Measurements from ENCODE around the gene CEMIP. TPM values are rescaled to one million over a fixed set of nuclear protein-coding genes. Genes with fewer than 3 reads are reported as not detected.
A peak's percentile ranks its signal among the peaks of the same experiment; 100 is the strongest.

CEMIP gene
- total and polyA plus RNA-seq, 2 of the 4 experiments (the other 2 are of a cell fraction) = 63.8 to 78.0 TPM

- Histone ChIP-seq H3K27ac (ENCODE audit: insufficient read depth, low read length) (no peak overlapping the region), H3K4ac (ENCODE audit: low read depth, low read length) (no peak overlapping the region), H3K18ac (ENCODE audit: low read depth, low read length) (no peak overlapping the region), H3K4me1 (ENCODE audit: control insufficient read depth, insufficient read depth, low read length) (peaks cover 12% of the 10 kb centered on the region), H2BK20ac (ENCODE audit: low read depth, low read length) (no peak overlapping the region), H3K23ac (ENCODE audit: low read depth, low read length) (0 out of 2 replicates have a peak overlapping the region, but pooled peaks have one; percentile 2), H2AK9ac (replicated peaks; ENCODE audit: low read depth, low read length, poor library complexity) (no peak overlapping the region), H3K9ac (ENCODE audit: low read depth, low read length) (no peak overlapping the region), H3K27me3 (ENCODE audit: control insufficient read depth, insufficient read depth, low read length) (no peaks in the 10 kb centered on the region), H3K79me1 (ENCODE audit: low read depth in 1 of 2, low read length in 2 of 2) (peaks cover 56 to 80% of the 10 kb centered on the region in 2 experiments), H3K36me3 (ENCODE audit: control insufficient read depth, insufficient read depth, low read length) (peaks cover 17% of the 10 kb centered on the region), H3K14ac (replicated peaks; ENCODE audit: low read depth, low read length) (0 out of 2 replicates have a peak overlapping the region, but pooled peaks have one; percentile 16), H2AFZ (replicated peaks; ENCODE audit: low read length, poor library complexity) (no peak overlapping the region), H3K56ac (ENCODE audit: extremely low read depth, insufficient read depth, low read length) (no peak overlapping the region), H2BK15ac (ENCODE audit: low read depth, low read length) (no peak overlapping the region), H4K91ac (ENCODE audit: insufficient read depth, low read depth, low read length) (no peak overlapping the region), H2BK120ac (ENCODE audit: low read depth, low read length) (no peak overlapping the region), H3K9me1 (ENCODE audit: insufficient read depth, low read length) (peaks cover 18% of the 10 kb centered on the region), H2BK5ac (ENCODE audit: low read depth, low read length, poor library complexity, severe bottlenecking) (no peak overlapping the region), H2AK5ac (ENCODE audit: low read depth, low read length) (no peak overlapping the region), H3K9me3 (ENCODE audit: control insufficient read depth, insufficient read depth, low read length) (no peaks in the 10 kb centered on the region), H4K8ac (ENCODE audit: low read depth in 2 of 2, low read length in 2 of 2) (peak overlapping the region in 1 of 2 experiments; percentile 34; a peak in 1 of 4 replicates), H3K4me3 (ENCODE audit: insufficient read depth, low read depth, low read length) (no peak overlapping the region), H3K4me2 (ENCODE audit: low read depth, low read length) (no peak overlapping the region), H4K20me1 (ENCODE audit: insufficient read depth, low read length) (peaks cover 38% of the 10 kb centered on the region), H4K5ac (ENCODE audit: low read depth, low read length) (no peak overlapping the region)
- CTCF ChIA-PET = no interaction called here
- ATAC-seq (ENCODE audit: low read depth) = no peak
- DNase-seq = no peak
- WGBS, 2 experiments (ENCODE audit: extremely low coverage in 2 of 2, insufficient read length in 1 of 2) = 30% methylated on average over 3 of the region's 16 CpGs; no CpG with 5 or more reads in 1 of the 2 experiments
- dilution Hi-C loops (cut with HindIII; ENCODE audit: low sequenced_read_pairs, unreplicated experiment) = no loop called here
- intact Hi-C loops (cut with micrococcal nuclease) = no loop called here
- BruUV-seq (replicated peaks) = no TSS peak
- POLR2A ChIA-PET (ENCODE audit: unreplicated experiment) = no interaction called here
- in situ Hi-C loops (cut with MboI; ENCODE audit: low sequenced_read_pairs) = no loop called here
- no peak for TF ChIP-seq BHLHE40 (IDR thresholded peaks at IDR 0.05; ENCODE audit: low read depth, low read length)
- TF ChIP-seq POLR2A (IDR thresholded peaks at IDR 0.05; ENCODE audit: low read depth, low read length) = no peak
- TF ChIP-seq RFX5 (IDR thresholded peaks at IDR 0.05; ENCODE audit: low read depth, low read length) = no peak
- TF ChIP-seq CHD1 (IDR thresholded peaks at IDR 0.05; ENCODE audit: low read depth, low read length) = no peak
- no peak for TF ChIP-seq ELK1 (IDR thresholded peaks at IDR 0.05; ENCODE audit: borderline replicate concordance, low read depth, low read length)
- no peak for TF ChIP-seq RAD21 (IDR thresholded peaks at IDR 0.05; ENCODE audit: low read length)
- TF ChIP-seq MXI1 (IDR thresholded peaks at IDR 0.05; ENCODE audit: borderline replicate concordance, low read depth, low read length) = no peak
- TF ChIP-seq RCOR1 (IDR thresholded peaks at IDR 0.05; ENCODE audit: insufficient replicate concordance, low read length) = no peak
- no peak for TF ChIP-seq NFE2L2 (IDR thresholded peaks at IDR 0.05; ENCODE audit: low read depth, low read length)
- no peak for TF ChIP-seq CTCF (conservative IDR thresholded peaks at IDR 0.05; ENCODE audit: low read depth, low read length)
- no peak for TF ChIP-seq FOS (IDR thresholded peaks at IDR 0.05; ENCODE audit: low read depth, low read length)
- no peak for TF ChIP-seq USF2 (IDR thresholded peaks at IDR 0.05; ENCODE audit: low read depth, low read length)
- no peak for TF ChIP-seq SMC3 (IDR thresholded peaks at IDR 0.05; ENCODE audit: low read depth, low read length)
- TF ChIP-seq MAZ (IDR thresholded peaks at IDR 0.05; ENCODE audit: borderline replicate concordance, low read depth, low read length) = no peak
- TF ChIP-seq MAFK (IDR thresholded peaks at IDR 0.05; ENCODE audit: low read depth, low read length) = no peak
Observed at GRCh38 chr15:80747317-80748053, 31.7 kb upstream of the CEMIP start.

Data from IMR-90 (cell line).